HG03571 (cell line): ENCODE measurements around the gene MED27.
"Not testable (repeated sequence)": the region's sequence is repeated elsewhere in the genome, so short reads cannot be mapped to it uniquely, and the experiment has no call there.

Source experiments
- ATAC-seq: cut with Tn5 transposase; IDR thresholded peaks from one replicate; pipeline ENCODE4 v1.9.1; 2021; ENCODE audit not compliant: unreplicated experiment

MED27 gene

GRCh38 chr9:131927091-131927490, 152.6 kb downstream of the MED27 start:
- ATAC-seq = no peak

DNA sequence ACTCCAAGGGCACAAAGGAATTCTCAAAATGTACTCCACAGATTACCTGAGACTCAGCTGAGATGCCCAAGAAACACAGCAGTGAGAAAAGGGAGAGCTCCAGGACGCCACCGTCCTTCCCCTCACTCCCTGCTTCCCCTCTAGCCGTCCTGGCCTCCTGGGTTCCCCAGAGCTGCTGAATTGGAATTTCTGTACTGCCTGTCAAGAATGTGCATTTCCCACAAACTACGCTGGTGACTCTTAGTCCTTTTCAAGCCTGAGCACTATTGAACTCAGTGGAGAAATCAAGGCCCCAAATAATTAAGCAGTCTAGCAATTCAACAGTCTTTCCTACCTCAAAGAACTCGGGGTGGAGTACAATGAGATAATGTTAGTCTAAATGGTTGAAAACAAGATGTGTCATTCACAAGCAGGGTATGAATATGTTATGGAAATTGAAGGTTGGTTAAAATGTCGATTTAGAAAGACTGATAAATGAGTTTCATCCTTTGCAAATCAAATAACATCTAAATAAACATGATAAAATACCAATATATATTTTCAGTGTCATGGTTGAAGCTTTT, 153.2 kb downstream of the MED27 start:
- no peak for ATAC-seq

- no peak for ATAC-seq
These were observed 153.9 kb downstream of the MED27 start for GRCh38 chr9:131925677-131926177.

GRCh38 chr9:131923766-131924165, 155.9 kb downstream of the MED27 start:
- ATAC-seq = no peak

DNA sequence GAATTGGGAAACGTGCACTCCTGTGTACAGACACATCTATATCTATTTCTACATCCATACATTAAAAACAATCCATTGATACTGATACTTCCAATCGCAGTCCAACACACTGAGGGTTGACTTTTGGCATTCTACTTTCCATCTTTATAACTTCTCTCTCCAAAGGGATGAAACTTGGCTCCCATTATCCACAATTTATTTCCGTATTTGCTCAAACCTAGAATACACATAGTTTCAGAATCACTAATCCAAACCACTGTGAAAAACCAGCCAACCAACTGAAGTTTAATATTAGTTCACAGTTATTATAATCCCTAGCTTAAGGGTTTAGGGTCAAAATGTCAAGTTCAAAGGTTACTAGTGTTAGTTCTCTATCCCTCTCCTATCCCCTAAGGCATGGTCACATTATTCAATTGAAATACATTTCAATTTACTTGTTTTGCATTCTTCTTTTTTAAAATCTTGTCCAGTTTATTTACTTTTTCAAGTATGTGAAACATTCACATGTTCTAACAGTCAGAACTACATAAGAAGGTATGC, 156.5 kb downstream of the MED27 start:
- no peak for ATAC-seq

DNA sequence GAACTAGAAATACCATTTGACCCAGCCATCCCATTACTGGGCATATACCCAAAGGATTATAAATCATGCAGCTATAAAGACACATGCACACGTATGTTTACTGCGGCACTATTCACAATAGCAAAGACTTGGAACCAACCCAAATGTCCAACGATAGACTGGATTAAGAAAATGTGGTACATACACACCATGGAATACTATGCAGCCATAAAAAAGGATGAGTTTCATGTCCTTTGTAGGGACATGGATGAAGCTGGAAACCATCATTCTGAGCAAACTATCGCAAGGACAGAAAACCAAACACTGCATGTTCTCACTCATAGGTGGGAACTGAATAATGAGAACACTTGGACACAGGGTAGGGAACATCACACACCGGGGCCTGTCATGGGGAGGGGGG, 158.0 kb downstream of the MED27 start:
- not testable (repeated sequence) for ATAC-seq

DNA sequence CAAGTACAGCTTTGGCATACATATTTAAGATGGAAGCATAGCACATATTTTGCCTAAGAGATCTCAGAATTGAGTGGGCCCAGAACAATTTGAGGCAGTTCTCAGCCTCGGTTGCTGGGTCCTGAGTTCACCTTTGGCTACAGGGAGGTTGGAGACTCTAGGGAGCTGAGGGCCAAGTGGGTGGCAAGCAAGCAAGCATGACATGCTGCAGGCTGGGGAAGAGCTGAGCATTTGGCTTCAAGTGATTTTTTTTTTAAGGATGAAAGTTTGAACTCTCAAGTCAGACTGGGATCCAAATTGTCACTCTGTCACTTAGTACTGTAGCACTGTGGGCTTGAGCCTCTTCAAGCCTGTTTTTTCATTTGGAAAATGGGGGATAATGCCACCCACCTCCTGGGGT, 160.5 kb downstream of the MED27 start:
- ATAC-seq = no peak

- ATAC-seq = no peak
These were observed 161.2 kb downstream of the MED27 start for GRCh38 chr9:131918481-131918880.

DNA sequence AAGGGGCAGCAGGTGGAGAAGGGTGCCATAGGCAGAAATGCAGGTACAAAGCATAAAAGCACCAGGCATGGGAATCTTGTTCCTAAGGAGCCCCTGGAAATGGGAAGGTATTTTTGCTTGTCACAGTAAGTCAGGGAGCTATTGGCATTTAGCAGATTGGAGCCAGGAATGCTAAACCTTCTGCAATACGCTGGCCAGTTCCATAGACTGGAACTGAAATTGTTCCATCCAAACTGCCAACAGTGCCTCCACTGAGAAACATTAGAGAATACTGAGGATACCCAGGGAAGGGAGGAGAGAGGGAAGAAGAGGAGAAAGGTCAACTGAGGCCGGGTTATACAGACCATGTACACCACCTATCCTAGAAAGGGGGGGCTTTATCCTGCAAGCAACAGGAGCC, 162.7 kb downstream of the MED27 start:
- no peak for ATAC-seq

GRCh38 chr9:131915181-131915580, 164.5 kb downstream of the MED27 start:
- no peak for ATAC-seq

- ATAC-seq = no peak
These were observed 167.0 kb downstream of the MED27 start for GRCh38 chr9:131912671-131913070.

- ATAC-seq = no peak
These were observed 167.6 kb downstream of the MED27 start for GRCh38 chr9:131912069-131912468.

GRCh38 chr9:131910572-131910971, 169.1 kb downstream of the MED27 start:
- ATAC-seq = no peak

GRCh38 chr9:131905144-131905543, 174.5 kb downstream of the MED27 start:
- no peak for ATAC-seq

- no peak for ATAC-seq
These were observed 180.1 kb downstream of the MED27 start for GRCh38 chr9:131899296-131900228.

GRCh38 chr9:131892902-131893500, 186.7 kb downstream of the MED27 start:
- no peak for ATAC-seq

DNA sequence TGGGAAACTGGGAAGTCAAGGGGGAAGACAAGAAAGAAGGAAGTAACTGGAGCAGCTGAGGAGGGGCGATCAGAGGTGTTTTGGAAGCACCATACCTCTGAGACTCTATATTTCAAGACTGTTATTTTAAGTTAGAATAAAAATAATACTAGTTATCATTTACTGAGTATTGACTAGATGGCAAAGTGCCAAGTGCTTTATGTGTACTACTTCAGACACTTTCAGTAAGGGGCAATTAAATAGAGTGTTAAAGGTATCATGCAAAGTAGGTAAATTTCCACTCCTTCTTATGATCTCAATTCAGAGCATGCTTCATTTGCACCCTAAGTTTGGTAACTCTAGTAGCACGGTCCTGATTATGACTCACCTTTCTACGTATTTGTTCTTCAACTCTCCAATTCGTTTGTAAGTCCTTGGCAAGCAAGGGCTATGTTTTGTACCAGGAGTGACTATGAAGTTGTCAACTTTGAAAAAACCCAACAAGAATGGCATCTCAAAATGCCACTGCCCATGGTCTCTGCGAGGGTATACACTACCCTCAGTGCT, 187.4 kb downstream of the MED27 start:
- no peak for ATAC-seq

GRCh38 chr9:131891598-131891997, 188.1 kb downstream of the MED27 start:
- no peak for ATAC-seq

DNA sequence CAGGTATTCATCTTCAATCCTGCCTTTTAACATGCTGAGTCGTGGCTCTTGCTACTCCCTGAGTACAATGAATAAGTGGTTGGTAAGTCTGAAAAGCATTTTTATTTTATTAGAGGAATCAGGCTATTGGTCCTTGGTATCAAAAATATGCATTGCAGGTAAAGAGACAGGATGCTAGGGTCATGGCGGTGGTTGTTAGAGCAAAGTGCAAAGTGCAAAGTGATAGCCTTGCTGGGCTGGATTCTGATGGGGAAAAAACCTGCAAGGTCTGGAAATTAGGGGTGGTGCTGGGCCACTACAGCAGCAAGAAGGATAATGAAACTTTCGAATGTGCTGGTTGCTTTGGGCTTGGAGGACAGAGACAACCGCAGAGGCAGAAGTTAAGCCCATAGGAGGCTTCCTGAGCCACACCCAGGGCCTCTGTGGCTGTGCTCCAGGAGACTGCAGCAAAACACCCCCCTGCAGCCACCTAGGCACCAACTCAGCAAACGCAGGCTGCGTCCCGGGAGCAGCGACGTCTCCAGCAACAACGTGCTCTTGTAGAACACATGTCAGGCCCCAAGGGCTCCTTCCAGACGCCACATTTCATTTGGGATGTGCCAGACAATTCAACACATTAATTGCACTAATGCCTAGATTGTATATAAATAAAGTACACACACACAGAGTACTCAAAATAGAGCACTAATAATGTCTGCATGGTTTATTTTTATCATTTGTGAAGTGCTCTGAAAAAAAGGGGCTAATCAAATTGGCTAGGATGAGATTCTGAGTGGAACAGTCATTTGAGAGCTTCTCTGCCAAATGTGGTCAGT, 190.0 kb downstream of the MED27 start:
- ATAC-seq = no peak

- no peak for ATAC-seq
These were observed 190.7 kb downstream of the MED27 start for GRCh38 chr9:131888923-131889322.
